ENCODE data around the gene CEBPZ. TPM values are rescaled to one million over a fixed set of nuclear protein-coding genes. Genes with fewer than 3 reads are reported as not detected.

CEBPZ gene
- total RNA-seq, result 43.0 and 60.8 TPM in 2 replicates

GRCh38 chr2:37231241-37232130, at the start of gene CEBPZ, which contains the start of gene NDUFAF7:
TSS of gene CEBPZ (minus strand) at chr2:37231596. CDS start at chr2:37231567, 29 bp downstream.
TSS of gene NDUFAF7 (plus strand) at chr2:37231658. CDS start at chr2:37231706, 48 bp downstream.

GRCh38 chr2:37196320-37197195, 34.8 kb downstream of the CEBPZ start, which contains the start of gene CEBPZOS:
TSS of gene CEBPZOS (plus strand) at chr2:37196496. CDS start at chr2:37199705, 3,209 bp downstream.

GRCh38 chr2:37188570-37188969, 42.8 kb downstream of the CEBPZ start, which contains the start of gene SULT6B1:
TSS of gene SULT6B1 (minus strand) at chr2:37188670. CDS start at chr2:37188640, 30 bp downstream.

GRCh38 chr2:37156857-37157714, 74.3 kb downstream of the CEBPZ start, which contains the start of gene EIF2AK2:
TSS of gene EIF2AK2 (minus strand) at chr2:37156980. CDS start at chr2:37147806, 9,174 bp downstream.

Other genes with a start within 250 kb of the CEBPZ start
- 20.6 and 21.1 TPM in 2 replicates for gene HEATR5B, start 147.2 kb downstream of the CEBPZ start, total RNA-seq
- gene GPATCH11, start 147.1 kb downstream of the CEBPZ start, total RNA-seq, result 4.8 and 7.6 TPM in 2 replicates
- gene EIF2AK2, start 74.6 kb downstream of the CEBPZ start, total RNA-seq, result 29.0 and 33.0 TPM in 2 replicates
- gene SULT6B1, start 42.9 kb downstream of the CEBPZ start, total RNA-seq, result not detected in 2 replicates
- 14.0 and 20.9 TPM in 2 replicates for gene CEBPZOS, start 35.1 kb downstream of the CEBPZ start, total RNA-seq
- 13.2 and 15.4 TPM in 2 replicates for gene NDUFAF7, start 62 bp upstream of the CEBPZ start, total RNA-seq
- gene PRKD3, start 93.2 kb upstream of the CEBPZ start, total RNA-seq, result 40.4 and 67.1 TPM in 2 replicates
- gene QPCT, start 113.0 kb upstream of the CEBPZ start, total RNA-seq, result 4.4 and 6.5 TPM in 2 replicates

Data from subcutaneous preadipocyte (primary cell).